ENCODE data around the gene TCP10L. TPM values are rescaled to one million over a fixed set of nuclear protein-coding genes. Genes with fewer than 3 reads are reported as not detected.
"Not testable (repeated sequence)": the region's sequence is repeated elsewhere in the genome, so short reads cannot be mapped to it uniquely, and the experiment has no call there.

The TCP10L gene
- total RNA-seq, 1 experiment from 2014 or later, result 3.7 TPM

DNA sequence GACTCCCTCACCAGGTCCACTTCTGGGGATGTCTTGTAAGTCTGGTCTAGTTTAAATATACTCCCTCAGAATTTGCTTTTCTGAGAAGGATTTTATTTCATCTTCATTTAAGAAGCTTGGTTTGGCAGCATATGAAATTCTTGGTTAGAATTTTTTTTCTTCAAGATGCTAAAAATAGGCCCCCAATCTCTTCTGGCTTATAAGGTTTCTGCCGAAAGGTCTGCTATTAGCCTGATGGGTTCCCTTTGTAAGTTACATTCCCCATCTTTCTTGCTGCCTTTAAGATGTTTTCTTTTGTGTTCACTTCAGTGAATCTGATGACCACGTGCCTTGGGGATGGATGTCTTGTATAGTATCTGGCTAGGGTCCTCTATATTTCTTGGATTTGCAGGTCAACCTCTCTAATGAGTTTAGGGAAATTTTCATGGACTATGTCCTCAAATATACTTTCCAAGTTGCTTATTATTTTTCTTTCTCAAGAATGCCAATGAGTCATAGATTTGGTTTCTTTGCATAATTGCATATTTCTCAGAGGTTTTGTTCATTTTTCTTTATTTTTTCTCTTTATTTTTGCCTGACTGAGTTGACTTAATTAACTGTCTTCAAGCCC lies 19.4 kb downstream of the TCP10L start:
- Histone ChIP-seq H3K9me3 (ENCODE audit: low read depth, low read length, poor library complexity, severe bottlenecking) (peaks cover 4% of the 10 kb centered on the region), H3K4me3 (ENCODE audit: low read depth, low read length, poor library complexity, severe bottlenecking) (no peak overlapping the region), H3K27ac (ENCODE audit: low read depth, low read length, poor library complexity, severe bottlenecking) (no peak overlapping the region), H3K27me3 (replicated peaks; ENCODE audit: insufficient read depth, low read depth, low read length, poor library complexity) (no peaks in the 10 kb centered on the region), H3K36me3 (ENCODE audit: insufficient read depth, low read length, poor library complexity, severe bottlenecking) (no peaks in the 10 kb centered on the region), H3K4me1 (ENCODE audit: insufficient read depth, low read length, poor library complexity, severe bottlenecking) (no peaks in the 10 kb centered on the region)
- TF ChIP-seq, protein P1, sequence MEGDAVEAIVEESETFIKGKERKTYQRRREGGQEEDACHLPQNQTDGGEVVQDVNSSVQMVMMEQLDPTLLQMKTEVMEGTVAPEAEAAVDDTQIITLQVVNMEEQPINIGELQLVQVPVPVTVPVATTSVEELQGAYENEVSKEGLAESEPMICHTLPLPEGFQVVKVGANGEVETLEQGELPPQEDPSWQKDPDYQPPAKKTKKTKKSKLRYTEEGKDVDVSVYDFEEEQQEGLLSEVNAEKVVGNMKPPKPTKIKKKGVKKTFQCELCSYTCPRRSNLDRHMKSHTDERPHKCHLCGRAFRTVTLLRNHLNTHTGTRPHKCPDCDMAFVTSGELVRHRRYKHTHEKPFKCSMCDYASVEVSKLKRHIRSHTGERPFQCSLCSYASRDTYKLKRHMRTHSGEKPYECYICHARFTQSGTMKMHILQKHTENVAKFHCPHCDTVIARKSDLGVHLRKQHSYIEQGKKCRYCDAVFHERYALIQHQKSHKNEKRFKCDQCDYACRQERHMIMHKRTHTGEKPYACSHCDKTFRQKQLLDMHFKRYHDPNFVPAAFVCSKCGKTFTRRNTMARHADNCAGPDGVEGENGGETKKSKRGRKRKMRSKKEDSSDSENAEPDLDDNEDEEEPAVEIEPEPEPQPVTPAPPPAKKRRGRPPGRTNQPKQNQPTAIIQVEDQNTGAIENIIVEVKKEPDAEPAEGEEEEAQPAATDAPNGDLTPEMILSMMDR (conservative IDR thresholded peaks at IDR 0.05; ENCODE audit: low read depth, low read length), result no peak
- no peak for TF ChIP-seq EZH2 (IDR thresholded peaks at IDR 0.05; ENCODE audit: borderline replicate concordance, low read depth, low read length, poor library complexity, severe bottlenecking)
- ChIA-PET CTCF (no interaction called here), POLR2A (ENCODE audit: low non-redundant PET) (interaction anchor here (0.8 kb wide), 1 partner anchor 11 kb away, joined by 3 read pairs; no protein-coding TSS in a partner anchor)
- DNase-seq (ENCODE audit: low spot score), result no peak
- intact Hi-C loops (cut with micrococcal nuclease; ENCODE audit: unreplicated experiment), result no loop called here
- BruUV-seq (replicated peaks), result no TSS peak

DNA sequence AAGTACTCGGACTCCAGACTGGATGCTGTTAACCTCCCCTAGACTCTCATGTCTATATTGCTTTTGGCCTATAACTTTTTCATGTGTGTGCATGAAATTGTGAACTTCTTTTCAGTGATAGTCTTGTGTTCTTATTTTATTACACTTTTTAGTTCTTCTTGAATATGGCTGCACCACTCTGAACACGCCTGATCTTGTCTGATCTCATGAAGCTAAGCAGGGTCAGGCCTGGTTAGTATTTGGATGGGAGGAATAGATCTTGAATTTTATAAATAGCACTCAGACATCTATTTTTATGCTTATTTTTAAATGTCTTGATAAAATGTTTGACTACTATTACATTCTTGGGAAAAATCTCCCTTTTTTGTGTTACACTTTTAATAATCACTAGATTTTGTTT lies 22.4 kb downstream of the TCP10L start:
- intact Hi-C loops (cut with micrococcal nuclease; ENCODE audit: unreplicated experiment), result loop anchor here (2.0 kb wide), 1 partner anchor 148 kb away; no protein-coding TSS in a partner anchor
- Histone ChIP-seq H3K36me3 (ENCODE audit: insufficient read depth, low read length, poor library complexity, severe bottlenecking) (no peaks in the 10 kb centered on the region), H3K27ac (ENCODE audit: low read depth, low read length, poor library complexity, severe bottlenecking) (peak overlapping the region; percentile 31), H3K9me3 (ENCODE audit: low read depth, low read length, poor library complexity, severe bottlenecking) (peaks cover 4% of the 10 kb centered on the region), H3K4me3 (ENCODE audit: low read depth, low read length, poor library complexity, severe bottlenecking) (no peak overlapping the region), H3K4me1 (ENCODE audit: insufficient read depth, low read length, poor library complexity, severe bottlenecking) (no peaks in the 10 kb centered on the region), H3K27me3 (replicated peaks; ENCODE audit: insufficient read depth, low read depth, low read length, poor library complexity) (no peaks in the 10 kb centered on the region)
- POLR2A ChIA-PET (ENCODE audit: low non-redundant PET), result no interaction called here
- no peak for DNase-seq (ENCODE audit: low spot score)
- TF ChIP-seq, protein P1 (conservative IDR thresholded peaks at IDR 0.05; ENCODE audit: low read depth, low read length), result no peak
- TF ChIP-seq EZH2 (IDR thresholded peaks at IDR 0.05; ENCODE audit: borderline replicate concordance, low read depth, low read length, poor library complexity, severe bottlenecking), result no peak
- CTCF ChIA-PET, result no interaction called here
- BruUV-seq (replicated peaks), result no TSS peak

DNA sequence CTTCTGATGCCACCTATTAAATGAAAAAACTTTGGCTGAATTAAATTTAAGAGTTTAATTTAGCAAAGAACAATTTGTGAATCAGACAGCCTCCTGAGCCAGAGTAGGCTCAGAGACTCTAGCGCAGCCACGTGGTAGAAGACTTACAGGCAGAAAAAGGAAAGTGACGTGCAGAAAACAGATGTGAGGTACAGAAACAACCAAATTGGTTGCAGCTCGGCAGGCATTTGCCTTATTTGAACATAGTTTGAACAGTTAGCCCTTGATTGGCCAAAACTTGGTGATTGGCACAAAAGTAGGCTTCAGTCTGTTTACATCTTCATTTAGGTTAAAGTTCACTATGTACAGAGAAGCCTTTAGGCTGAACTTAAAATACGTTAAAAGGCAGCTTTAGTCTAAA lies 22.9 kb downstream of the TCP10L start:
- Histone ChIP-seq H3K4me1 (ENCODE audit: insufficient read depth, low read length, poor library complexity, severe bottlenecking) (no peaks in the 10 kb centered on the region), H3K9me3 (ENCODE audit: low read depth, low read length, poor library complexity, severe bottlenecking) (peaks cover 4% of the 10 kb centered on the region), H3K36me3 (ENCODE audit: insufficient read depth, low read length, poor library complexity, severe bottlenecking) (no peaks in the 10 kb centered on the region), H3K4me3 (ENCODE audit: low read depth, low read length, poor library complexity, severe bottlenecking) (no peak overlapping the region), H3K27me3 (replicated peaks; ENCODE audit: insufficient read depth, low read depth, low read length, poor library complexity) (no peaks in the 10 kb centered on the region), H3K27ac (ENCODE audit: low read depth, low read length, poor library complexity, severe bottlenecking) (peak overlapping the region; percentile 31)
- TF ChIP-seq, protein P1 (conservative IDR thresholded peaks at IDR 0.05; ENCODE audit: low read depth, low read length), result peak; percentile 61
- TF ChIP-seq EZH2 (IDR thresholded peaks at IDR 0.05; ENCODE audit: borderline replicate concordance, low read depth, low read length, poor library complexity, severe bottlenecking), result no peak
- CTCF ChIA-PET, result interaction anchor here (1.2 kb wide), 1 partner anchor 159 kb away, joined by 3 read pairs; no protein-coding TSS in a partner anchor
- DNase-seq (ENCODE audit: low spot score), result peak; percentile 72
- intact Hi-C loops (cut with micrococcal nuclease; ENCODE audit: unreplicated experiment), result loop anchor here (2.0 kb wide), 1 partner anchor 148 kb away; no protein-coding TSS in a partner anchor
- POLR2A ChIA-PET (ENCODE audit: low non-redundant PET), result no interaction called here
- no TSS peak for BruUV-seq (replicated peaks)

GRCh38 chr21:32561476-32561875 lies 23.8 kb downstream of the TCP10L start:
- H3K27me3 ChIP-seq (replicated peaks; ENCODE audit: insufficient read depth, low read depth, low read length, poor library complexity); H3K4me3 ChIP-seq (ENCODE audit: low read depth, low read length, poor library complexity, severe bottlenecking); H3K27ac ChIP-seq (ENCODE audit: low read depth, low read length, poor library complexity, severe bottlenecking); H3K9me3 ChIP-seq (ENCODE audit: low read depth, low read length, poor library complexity, severe bottlenecking); H3K36me3 ChIP-seq (ENCODE audit: insufficient read depth, low read length, poor library complexity, severe bottlenecking); DNase-seq (ENCODE audit: low spot score); H3K4me1 ChIP-seq (ENCODE audit: insufficient read depth, low read length, poor library complexity, severe bottlenecking); POLR2A ChIA-PET (ENCODE audit: low non-redundant PET); BruUV-seq (replicated peaks); intact Hi-C loops (cut with micrococcal nuclease; ENCODE audit: unreplicated experiment): not testable (repeated sequence)
- CTCF ChIA-PET, result interaction anchor here (0.9 to 1.2 kb wide), 2 partner anchors 40 to 158 kb away, joined by 3 to 5 read pairs; no protein-coding TSS in a partner anchor
